Peyer's patch (tissue), 4 donors: ENCODE results near the gene RAB11FIP5. TPM values are rescaled to one million over a fixed set of nuclear protein-coding genes. Genes with fewer than 3 reads are reported as not detected.

Experiments
- DNase-seq, 3 donors: peaks; one replicate each; pipeline ENCODE4 v3.0.0-alpha.2; 2017 to 2019
- H3K27ac ChIP-seq, 4 donors: fragments of 200-600 bp; sonication (generic); one replicate each; pipeline ENCODE4 v1.5.1; 2016 to 2019
- H3K27me3 ChIP-seq, 2 donors: fragments of 200-600 bp; sonication (generic); one replicate each; pipeline ENCODE4 v1.5.1; 2019
- H3K36me3 ChIP-seq, 3 donors: fragments of 200-600 bp; sonication (generic); one replicate each; pipeline ENCODE4 v1.5.1; 2016 to 2019
- H3K4me1 ChIP-seq, 4 donors: fragments of 200-600 bp; sonication (generic); one replicate each; pipeline ENCODE4 v1.5.1; 2016 to 2019
- H3K4me3 ChIP-seq, 4 donors: fragments of 200-600 bp; sonication (generic); 1 replicate in 3 of 4; 2 replicates in 1 of 4; pipeline ENCODE4 v1.5.1; 2016 to 2019; ENCODE audit warnings: mild to moderate bottlenecking in 1 of 4
- H3K9me3 ChIP-seq, 4 donors: fragments of 200-600 bp; sonication (generic); one replicate each; pipeline ENCODE4 v1.5.1; 2016 to 2019; ENCODE audit warnings: mild to moderate bottlenecking in 1 of 4
- POLR2A ChIP-seq, 2 donors: fragments of 450-650 bp; IDR thresholded peaks; one replicate each; pipeline ENCODE4 v1.5.1; 2017; ENCODE audit warnings: antibody characterized with exemption in 2 of 2, mild to moderate bottlenecking in 2 of 2, moderate library complexity in 2 of 2
- total RNA-seq, 4 donors: library from RNA; depleted of rRNA; stranded (reverse); fragments of >200 nt; gene quantifications; one replicate each; pipeline ENCODE4 v1.1.0, GENCODE V29; 2016
- TF ChIP-seq, protein P1 (sequence below), 6 experiments: fragments of 450-650 bp in 4 of 6; fragments of 200-600 bp in 2 of 6; sonication (generic) in 1 of 6; IDR thresholded peaks; one replicate each; pipeline ENCODE4 v1.5.1; 2017 to 2019; ENCODE audit warnings: antibody characterized with exemption in 6 of 6, mild to moderate bottlenecking in 3 of 6, moderate library complexity in 1 of 6

The RAB11FIP5 gene
- total RNA-seq, 4 donors from 2014 or later = 5.1 to 10.7 (median 9.3) TPM

DNA sequence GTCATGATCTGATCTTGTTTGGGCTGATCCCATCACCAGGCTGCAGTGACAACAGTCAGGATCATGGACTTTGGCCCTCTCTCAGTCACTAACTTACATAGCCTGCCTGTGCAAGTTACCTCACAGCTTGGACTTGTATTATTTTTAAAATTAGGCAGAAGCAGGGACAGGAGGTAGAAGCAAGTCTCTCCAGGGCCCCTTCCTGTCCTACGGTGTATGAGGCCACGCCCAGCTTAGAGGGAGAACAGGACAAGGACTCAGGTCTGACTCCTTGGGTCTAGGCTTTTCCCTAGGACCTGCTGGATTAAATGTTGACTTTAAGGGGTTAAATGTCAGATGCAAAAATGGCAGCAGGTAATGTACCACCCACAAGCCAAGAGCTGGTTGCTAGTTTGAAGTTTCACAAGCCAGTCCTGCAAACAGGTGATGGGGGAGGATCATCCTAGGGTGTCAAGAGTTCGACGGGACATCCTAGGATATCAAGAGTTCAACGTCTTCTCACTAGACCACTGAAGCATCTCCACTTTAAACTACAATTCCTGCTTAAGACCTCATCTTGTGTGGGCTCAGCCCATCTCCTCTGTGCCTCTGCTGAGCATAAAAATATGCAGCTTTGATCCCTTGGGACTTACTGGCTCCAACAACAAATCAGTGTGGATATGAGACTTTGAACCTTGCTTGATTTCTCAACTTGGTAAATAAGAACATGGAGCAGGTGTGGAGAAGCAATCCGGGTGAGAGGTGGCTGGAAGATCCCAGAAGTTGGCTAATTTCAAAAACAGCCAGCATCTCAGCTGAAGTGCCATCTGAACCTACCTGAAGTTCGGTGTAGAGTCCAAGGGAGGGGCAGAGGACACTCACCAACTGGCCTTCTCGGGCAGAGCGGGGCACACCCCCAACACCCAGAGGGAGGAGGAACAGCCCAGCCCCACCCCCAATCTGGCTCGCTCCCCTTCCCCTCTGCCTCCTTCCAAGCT is 80.7 kb downstream of the RAB11FIP5 start:
- Histone ChIP-seq H3K27ac (peak overlapping the region in 3 of 4 donors; percentile 20 to 93 (median 60)), H3K4me3 (no peak overlapping the region), H3K27me3 (no peaks in the 10 kb centered on the region), H3K36me3 (peaks cover 0 to 12% (median 0%) of the 10 kb centered on the region in 3 donors), H3K9me3 (no peaks in the 10 kb centered on the region), H3K4me1 (no peaks in the 10 kb centered on the region)
- TF ChIP-seq, protein P1, sequence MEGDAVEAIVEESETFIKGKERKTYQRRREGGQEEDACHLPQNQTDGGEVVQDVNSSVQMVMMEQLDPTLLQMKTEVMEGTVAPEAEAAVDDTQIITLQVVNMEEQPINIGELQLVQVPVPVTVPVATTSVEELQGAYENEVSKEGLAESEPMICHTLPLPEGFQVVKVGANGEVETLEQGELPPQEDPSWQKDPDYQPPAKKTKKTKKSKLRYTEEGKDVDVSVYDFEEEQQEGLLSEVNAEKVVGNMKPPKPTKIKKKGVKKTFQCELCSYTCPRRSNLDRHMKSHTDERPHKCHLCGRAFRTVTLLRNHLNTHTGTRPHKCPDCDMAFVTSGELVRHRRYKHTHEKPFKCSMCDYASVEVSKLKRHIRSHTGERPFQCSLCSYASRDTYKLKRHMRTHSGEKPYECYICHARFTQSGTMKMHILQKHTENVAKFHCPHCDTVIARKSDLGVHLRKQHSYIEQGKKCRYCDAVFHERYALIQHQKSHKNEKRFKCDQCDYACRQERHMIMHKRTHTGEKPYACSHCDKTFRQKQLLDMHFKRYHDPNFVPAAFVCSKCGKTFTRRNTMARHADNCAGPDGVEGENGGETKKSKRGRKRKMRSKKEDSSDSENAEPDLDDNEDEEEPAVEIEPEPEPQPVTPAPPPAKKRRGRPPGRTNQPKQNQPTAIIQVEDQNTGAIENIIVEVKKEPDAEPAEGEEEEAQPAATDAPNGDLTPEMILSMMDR (IDR thresholded peaks at IDR 0.05) = no peak
- no peak for TF ChIP-seq POLR2A (IDR thresholded peaks at IDR 0.05)
- DNase-seq = peak in 2 of 3 donors; percentile 71 to 76

DNA sequence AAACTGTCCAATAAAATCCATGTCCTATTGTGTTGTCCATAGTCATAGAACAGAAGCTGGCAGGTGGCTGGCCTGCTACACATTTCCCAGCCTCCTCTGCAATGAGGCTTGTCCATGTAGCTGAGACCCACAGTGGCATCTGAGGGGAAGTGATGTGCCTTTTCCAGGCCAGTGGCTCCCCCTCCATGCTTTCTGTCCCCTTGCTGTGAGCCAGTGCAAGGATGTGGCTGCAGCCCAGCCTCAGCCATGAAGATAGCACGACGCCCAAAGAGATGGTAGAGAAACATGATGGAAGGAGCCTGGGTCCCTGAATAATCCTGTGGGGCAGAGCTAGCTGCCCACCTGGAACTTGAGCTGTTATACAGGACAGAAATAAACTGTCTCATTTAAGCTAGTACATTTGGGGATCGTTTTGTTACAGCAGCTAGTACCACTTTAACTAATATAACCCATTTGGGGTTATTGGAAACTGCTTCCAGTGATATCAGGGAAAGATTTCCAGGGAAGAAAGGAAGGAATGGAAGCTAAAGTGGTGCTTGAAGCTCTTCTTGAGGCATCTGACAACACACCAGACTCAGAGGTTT is 81.6 kb downstream of the RAB11FIP5 start:
- DNase-seq = no peak
- Histone ChIP-seq H3K27ac (peak overlapping the region in 1 of 4 donors; percentile 93), H3K4me1 (no peaks in the 10 kb centered on the region), H3K36me3 (peaks cover 0 to 12% (median 0%) of the 10 kb centered on the region in 3 donors), H3K27me3 (no peaks in the 10 kb centered on the region), H3K9me3 (no peaks in the 10 kb centered on the region), H3K4me3 (no peak overlapping the region)
- TF ChIP-seq POLR2A (IDR thresholded peaks at IDR 0.05) = no peak
- TF ChIP-seq, protein P1 (IDR thresholded peaks at IDR 0.05) = no peak

DNA sequence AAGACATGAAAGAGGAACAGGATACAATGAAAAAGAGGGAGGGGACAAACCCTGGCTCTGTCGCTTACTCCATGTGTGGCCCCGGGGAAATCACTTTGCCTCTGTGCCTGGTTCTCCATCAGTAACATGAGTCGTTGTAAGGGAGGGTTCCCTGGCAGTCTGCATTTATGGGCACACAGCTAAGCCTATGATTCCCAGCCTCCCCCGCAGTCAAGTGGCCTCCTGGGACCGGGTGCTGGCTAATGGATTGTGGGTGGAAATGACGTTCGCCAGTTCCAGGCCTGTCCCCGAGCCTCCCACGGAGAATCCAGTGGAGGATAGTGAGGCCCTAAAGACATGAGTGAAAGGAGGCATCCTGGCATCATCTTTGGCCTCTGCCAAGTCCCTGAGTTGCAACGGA is 83.9 kb downstream of the RAB11FIP5 start:
- H3K4me3 ChIP-seq = no peak overlapping the region
- no peak for DNase-seq

DNA sequence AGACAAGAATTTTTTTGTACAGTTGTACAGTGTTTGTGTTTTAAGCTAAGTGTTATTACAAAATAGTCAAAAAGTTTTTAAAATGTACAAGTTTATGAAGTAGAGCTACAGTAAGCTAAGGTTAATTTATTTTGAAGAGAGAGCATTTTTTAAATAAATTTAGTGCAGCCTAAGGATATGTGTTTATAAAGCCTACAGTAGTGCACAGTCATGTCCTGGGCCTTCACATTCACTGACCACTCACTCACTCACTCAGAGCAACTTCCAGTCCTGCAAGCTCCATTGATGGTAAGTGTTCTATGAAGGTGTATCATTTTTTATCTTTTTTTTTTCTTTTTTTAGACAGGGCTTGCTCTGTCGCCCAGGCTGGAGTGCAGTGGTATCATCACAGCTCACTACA is 85.4 kb downstream of the RAB11FIP5 start:
- TF ChIP-seq POLR2A (IDR thresholded peaks at IDR 0.05) = no peak
- TF ChIP-seq, protein P1 (IDR thresholded peaks at IDR 0.05) = no peak
- Histone ChIP-seq H3K36me3 (peaks cover 0 to 12% (median 0%) of the 10 kb centered on the region in 3 donors), H3K27me3 (no peaks in the 10 kb centered on the region), H3K27ac (no peak overlapping the region), H3K4me1 (no peaks in the 10 kb centered on the region), H3K9me3 (no peaks in the 10 kb centered on the region), H3K4me3 (no peak overlapping the region)
- no peak for DNase-seq

More for the DNA sequence above, 83.9 kb downstream of the RAB11FIP5 start:
- no peaks in the 10 kb centered on the region for H3K9me3 ChIP-seq
- no peak overlapping the region for H3K27ac ChIP-seq
- H3K4me1 ChIP-seq = no peaks in the 10 kb centered on the region
- H3K27me3 ChIP-seq = no peaks in the 10 kb centered on the region
- peaks cover 0 to 12% (median 0%) of the 10 kb centered on the region in 3 donors for H3K36me3 ChIP-seq
- no peak for TF ChIP-seq POLR2A (IDR thresholded peaks at IDR 0.05)
- TF ChIP-seq, protein P1 (IDR thresholded peaks at IDR 0.05) = no peak

DNA sequence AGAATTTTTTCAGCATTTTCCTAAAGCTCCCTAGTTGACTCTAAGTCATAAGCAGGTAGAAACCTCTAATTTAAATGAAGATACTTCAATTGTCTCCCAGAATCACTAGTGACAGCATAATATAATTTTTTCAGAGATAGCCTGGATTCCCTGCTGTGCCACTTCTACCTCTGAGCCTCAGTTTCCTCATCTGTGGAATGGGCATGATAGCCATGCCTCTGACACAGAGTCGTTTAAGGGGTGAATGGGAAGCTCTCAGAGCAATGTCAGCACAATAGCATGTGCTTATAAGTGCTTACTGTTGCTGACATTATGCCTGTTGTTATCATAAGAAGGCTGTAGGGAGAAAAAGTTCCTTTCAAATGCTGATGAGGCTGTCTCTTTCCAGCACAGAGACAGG is 89.3 kb downstream of the RAB11FIP5 start:
- Histone ChIP-seq H3K4me3 (no peak overlapping the region), H3K27me3 (no peaks in the 10 kb centered on the region), H3K9me3 (no peaks in the 10 kb centered on the region), H3K4me1 (no peaks in the 10 kb centered on the region), H3K36me3 (peaks cover 0 to 15% (median 0%) of the 10 kb centered on the region in 3 donors), H3K27ac (no peak overlapping the region)
- TF ChIP-seq, protein P1 (IDR thresholded peaks at IDR 0.05) = no peak
- no peak for TF ChIP-seq POLR2A (IDR thresholded peaks at IDR 0.05)
- DNase-seq = peak in 1 of 3 donors; percentile 9

Other genes starting within 250 kb of the RAB11FIP5 start
- gene SPR, start 225.5 kb downstream of the RAB11FIP5 start, total RNA-seq = 10 to 100 TPM; 28.1 to 66.0 (median 52.1) TPM
- gene EMX1, start 195.4 kb downstream of the RAB11FIP5 start, total RNA-seq = 10 to 100 TPM in 1 of 4 donors, 1 to 10 TPM in 2, not detected in 1; 1.1 to 10.0 (median 3.4) TPM
- gene SFXN5, start 41.2 kb downstream of the RAB11FIP5 start, total RNA-seq = 10 to 100 TPM; 22.9 to 55.4 (median 41.2) TPM
- not detected for gene NOTO, start 89.6 kb upstream of the RAB11FIP5 start, total RNA-seq
- gene SMYD5, start 101.3 kb upstream of the RAB11FIP5 start, total RNA-seq = 10 to 100 TPM in 3 of 4 donors, 1 to 10 TPM in 1; 5.1 to 46.2 (median 15.6) TPM
- gene PRADC1, start 120.3 kb upstream of the RAB11FIP5 start, total RNA-seq = 10 to 100 TPM; 30.5 to 69.9 (median 41.4) TPM
- gene CCT7, start 121.4 kb upstream of the RAB11FIP5 start, total RNA-seq = 100 to 1,000 TPM in 2 of 4 donors, 10 to 100 TPM in 2; 83.5 to 131 (median 95.6) TPM
- gene FBXO41, start 171.5 kb upstream of the RAB11FIP5 start, total RNA-seq = 10 to 100 TPM in 1 of 4 donors, 1 to 10 TPM in 3; 1.8 to 12.4 (median 5.7) TPM
- not detected for gene EGR4, start 180.6 kb upstream of the RAB11FIP5 start, total RNA-seq